Stimulated activated CD4-positive, alpha-beta T cell treated with anti-CD3 and anti-CD28 coated beads, TNF-alpha, amount 100 ng/mL, for 48 hours (primary cell): ENCODE data around the gene BRD2.
"Not testable (repeated sequence)": the region's sequence is repeated elsewhere in the genome, so short reads cannot be mapped to it uniquely, and the experiment has no call there.

ENCODE experiments used
- DNase-seq, 3 donors: peaks; one replicate each; pipeline ENCODE4 v3.0.0-alpha.2; 2020; ENCODE audit warnings: low read depth in 3 of 3

Gene BRD2

GRCh38 chr6:32968093-32968866, at the start of gene BRD2:
BRD2 (plus strand) TSS chr6:32968594; CDS start chr6:32972899, 4,305 bp downstream.
- DNase-seq = peak; percentile 92 to 93 (median 92)

- no peak for DNase-seq
Observed at GRCh38 chr6:32920715-32921114, 47.7 kb upstream of the BRD2 start.

- DNase-seq = no peak
Observed at GRCh38 chr6:32922083-32922482, 46.3 kb upstream of the BRD2 start.

GRCh38 chr6:32931211-32931610, 37.2 kb upstream of the BRD2 start:
- no peak for DNase-seq

GRCh38 chr6:32932132-32932868, 36.1 kb upstream of the BRD2 start:
- no peak for DNase-seq

GRCh38 chr6:32933661-32934085, 34.7 kb upstream of the BRD2 start:
- DNase-seq = peak in 2 of 3 donors; percentile 71 to 72

- DNase-seq = no peak
Observed at GRCh38 chr6:32935551-32936238, 32.7 kb upstream of the BRD2 start.

GRCh38 chr6:32936239-32937152, 31.9 kb upstream of the BRD2 start:
- no peak for DNase-seq

GRCh38 chr6:32937230-32937633, 31.2 kb upstream of the BRD2 start:
- DNase-seq = no peak

- DNase-seq = no peak
Observed at GRCh38 chr6:32938494-32938893, 29.9 kb upstream of the BRD2 start.

GRCh38 chr6:32940656-32941213, 27.7 kb upstream of the BRD2 start, which contains the start of gene HLA-DMB:
HLA-DMB (minus strand) TSS chr6:32941028; CDS start chr6:32940807, 221 bp downstream.
- peak in 1 of 3 donors; percentile 41 for DNase-seq

GRCh38 chr6:32941214-32941768, 27.1 kb upstream of the BRD2 start:
- peak in 1 of 3 donors; percentile 31 for DNase-seq

- DNase-seq = not testable (repeated sequence)
Observed at GRCh38 chr6:32942555-32943123, 25.8 kb upstream of the BRD2 start.

- no peak for DNase-seq
Observed at GRCh38 chr6:32943864-32944649, 24.3 kb upstream of the BRD2 start.

GRCh38 chr6:32945108-32945760, 23.2 kb upstream of the BRD2 start:
- DNase-seq = no peak

GRCh38 chr6:32945953-32946352, 22.4 kb upstream of the BRD2 start:
- DNase-seq = no peak

- no peak for DNase-seq
Observed at GRCh38 chr6:32946893-32947292, 21.5 kb upstream of the BRD2 start.

GRCh38 chr6:32947552-32948465, 20.6 kb upstream of the BRD2 start:
- DNase-seq = no peak
